Activated CD4-positive, alpha-beta T cell treated with anti-CD3 and anti-CD28 coated beads for 36 hours (primary cell): ENCODE data around the gene CELF5. TPM values are rescaled to one million over a fixed set of nuclear protein-coding genes. Genes with fewer than 3 reads are reported as not detected.

ENCODE experiments used
- ATAC-seq: fragments of 200-7000 bp; cut with Tn5 transposase; one replicate; pipeline ENCODE4 v1.10.0; 2021; ENCODE audit warnings: mild to moderate bottlenecking, moderate library complexity
- CTCF ChIA-PET: fragments of 350-600 bp; sonication (Branson Sonifier 250); formaldehyde crosslinking; loops from one replicate; lab custom pipeline; 2021; ENCODE audit warnings: antibody characterized with exemption; lab: Charles Lee
- POLR2A ChIA-PET: fragments of 350-600 bp; sonication (Branson Sonifier 250); formaldehyde crosslinking; loops from one replicate; lab custom pipeline; 2021; ENCODE audit warnings: antibody characterized with exemption, inconsistent platforms; lab: Charles Lee
- DNase-seq: peaks from one replicate; pipeline ENCODE4 v3.0.0-alpha.2; 2020
- H3K27ac Mint-ChIP-seq: one replicate; pipeline ENCODE4 v1.8.0; 2021; ENCODE audit warnings: mixed read lengths
- H3K27me3 Mint-ChIP-seq: one replicate; pipeline ENCODE4 v1.8.0; 2021; ENCODE audit warnings: mixed read lengths
- H3K36me3 Mint-ChIP-seq: one replicate; pipeline ENCODE4 v1.8.0; 2021; ENCODE audit warnings: low read depth, mixed read lengths
- H3K4me1 Mint-ChIP-seq: one replicate; pipeline ENCODE4 v1.8.0; 2021; ENCODE audit warnings: mixed read lengths
- H3K4me3 Mint-ChIP-seq: one replicate; pipeline ENCODE4 v1.8.0; 2021; ENCODE audit warnings: mild to moderate bottlenecking, moderate library complexity, mixed read lengths
- H3K9me3 Mint-ChIP-seq: one replicate; pipeline ENCODE4 v1.8.0; 2021; ENCODE audit warnings: low read depth, mixed read lengths
- intact Hi-C, 2 experiments: fragments of 100-400 bp; cut with DNase I in 1 of 2; cut with micrococcal nuclease in 1 of 2; formaldehyde crosslinking; loops; one replicate each; pipeline versions ENCODE4 v1.14.2 to v1.15.1; 2022 to 2024; cut with DNase I, micrococcal nuclease
- total RNA-seq, 2 experiments: library from RNA; stranded (reverse); gene quantifications; one replicate each; pipeline ENCODE4 v1.2.3, GENCODE V29; 2021

The CELF5 gene
- total RNA-seq, 2 experiments from 2014 or later: 0.18 to 0.21 TPM

DNA sequence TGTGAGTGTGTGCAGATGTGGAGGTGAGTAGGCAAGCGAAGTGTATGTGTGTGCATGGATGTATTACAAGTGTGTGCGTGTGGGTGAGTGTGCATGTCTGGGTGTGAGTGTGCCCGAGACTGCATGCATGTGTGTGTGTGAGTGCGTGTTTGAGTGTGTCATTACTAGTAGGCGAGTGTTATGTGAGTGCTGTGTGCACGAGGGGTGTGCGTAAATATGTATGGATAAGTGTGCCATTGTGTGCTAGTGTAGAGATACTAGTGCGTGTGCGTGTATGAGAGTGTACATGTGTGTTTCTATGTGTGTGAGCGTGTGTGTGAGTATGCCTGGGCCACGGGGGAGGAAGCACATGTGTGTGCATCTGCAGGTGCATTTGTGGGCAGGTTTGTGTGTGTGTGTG, 53.8 kb downstream of the CELF5 start:
- H3K27ac Mint-ChIP-seq: no peak overlapping the region
- ChIA-PET POLR2A (no interaction called here), CTCF (no interaction called here)
- H3K4me3 Mint-ChIP-seq: no peak overlapping the region
- H3K4me1 Mint-ChIP-seq: peaks cover 8% of the 10 kb centered on the region
- H3K9me3 Mint-ChIP-seq: no peaks in the 10 kb centered on the region
- intact Hi-C loops: loop anchor here in 1 of 2 experiments (5.0 kb wide), 2 partner anchors 1466 to 1689 kb away; partner anchors contain the start of genes ATP8B3 and KDM4B
- ATAC-seq (no peak), DNase-seq (no peak)
- no peaks in the 10 kb centered on the region for H3K36me3 Mint-ChIP-seq
- H3K27me3 Mint-ChIP-seq: peaks cover 7% of the 10 kb centered on the region

DNA sequence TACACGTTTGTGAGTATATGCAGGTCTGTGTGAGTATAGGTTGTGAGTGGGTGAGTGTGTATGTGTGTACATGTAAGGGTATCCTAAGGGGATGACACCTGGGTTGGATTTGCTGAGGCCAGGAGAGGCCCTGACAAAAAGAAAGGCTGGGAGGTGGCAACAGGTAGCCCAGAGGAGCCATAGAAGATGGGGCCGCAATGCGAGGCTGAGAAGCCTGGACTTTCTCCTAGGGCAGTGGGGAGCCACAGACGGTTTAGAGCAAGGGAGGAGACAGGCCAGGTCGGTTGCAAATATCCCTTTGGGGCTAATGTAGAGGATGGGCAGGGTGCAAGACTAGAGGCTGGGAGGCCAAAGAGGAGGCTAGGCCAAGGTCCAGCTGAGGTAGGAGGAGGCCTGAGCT, 54.3 kb downstream of the CELF5 start:
- CTCF ChIA-PET: no interaction called here
- intact Hi-C loops: loop anchor here in 1 of 2 experiments (5.0 kb wide), 2 partner anchors 1466 to 1689 kb away; partner anchors contain the start of genes ATP8B3 and KDM4B
- ATAC-seq (no peak), DNase-seq (no peak)
- POLR2A ChIA-PET: no interaction called here
- no peaks in the 10 kb centered on the region for H3K9me3 Mint-ChIP-seq
- no peak overlapping the region for H3K4me3 Mint-ChIP-seq
- H3K27ac Mint-ChIP-seq: no peak overlapping the region
- H3K36me3 Mint-ChIP-seq: no peaks in the 10 kb centered on the region
- H3K27me3 Mint-ChIP-seq: peaks cover 9% of the 10 kb centered on the region
- peaks cover 8% of the 10 kb centered on the region for H3K4me1 Mint-ChIP-seq

DNA sequence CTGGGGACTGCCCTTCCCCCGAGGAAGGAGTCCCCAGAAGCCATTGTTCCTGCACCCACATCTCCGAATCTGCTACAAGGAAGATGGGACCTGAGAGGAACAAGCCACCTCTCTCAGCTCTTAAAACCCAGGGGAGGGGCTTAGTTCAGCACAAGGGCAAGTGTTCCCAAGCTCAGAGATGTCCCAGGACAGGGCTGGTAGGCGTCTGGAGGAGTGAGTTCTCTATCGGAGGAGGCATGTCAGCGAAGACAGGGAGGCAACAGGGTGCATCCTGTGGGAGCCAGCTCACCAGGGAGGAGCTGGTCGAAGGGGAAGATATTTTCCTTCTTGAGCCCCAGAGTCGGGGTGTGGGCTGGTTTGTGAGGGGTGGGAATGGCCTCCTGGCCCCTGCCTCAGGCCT, 54.8 kb downstream of the CELF5 start:
- CTCF ChIA-PET: interaction anchor here (0.6 kb wide), 1 partner anchor 54 kb away, joined by 3 read pairs; no protein-coding TSS in a partner anchor
- Mint-ChIP-seq H3K27ac (no peak overlapping the region), H3K4me3 (no peak overlapping the region), H3K9me3 (no peaks in the 10 kb centered on the region), H3K27me3 (peaks cover 12% of the 10 kb centered on the region), H3K4me1 (peaks cover 11% of the 10 kb centered on the region), H3K36me3 (no peaks in the 10 kb centered on the region)
- ATAC-seq (no peak), DNase-seq (no peak)
- intact Hi-C loops: loop anchor here in 1 of 2 experiments (5.0 kb wide), 2 partner anchors 1467 to 1688 kb away; partner anchors contain the start of genes ATP8B3 and KDM4B
- POLR2A ChIA-PET: no interaction called here

DNA sequence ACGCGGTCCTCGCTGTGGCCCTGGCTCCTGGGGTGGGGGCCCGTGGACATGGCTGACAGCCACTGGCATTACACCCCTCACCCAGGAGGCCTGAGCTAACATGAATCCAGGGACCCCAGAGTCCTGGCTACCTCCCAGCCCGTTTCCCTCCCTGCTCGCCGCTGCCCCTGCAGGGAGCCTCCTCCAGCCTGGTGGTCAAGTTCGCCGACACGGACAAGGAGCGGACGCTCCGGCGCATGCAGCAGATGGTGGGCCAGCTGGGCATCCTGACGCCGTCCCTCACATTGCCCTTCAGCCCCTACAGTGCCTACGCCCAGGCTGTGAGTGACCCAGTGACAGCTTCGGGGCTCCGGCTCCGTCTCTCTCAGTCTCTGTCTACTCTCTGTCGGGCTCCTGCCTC, 56.6 kb downstream of the CELF5 start:
- ChIA-PET CTCF (no interaction called here), POLR2A (no interaction called here)
- H3K4me3 Mint-ChIP-seq: no peak overlapping the region
- DNase-seq (no peak), ATAC-seq (no peak)
- peaks cover 13% of the 10 kb centered on the region for H3K27me3 Mint-ChIP-seq
- no peaks in the 10 kb centered on the region for H3K9me3 Mint-ChIP-seq
- intact Hi-C loops: no loop called here
- peaks cover 12% of the 10 kb centered on the region for H3K4me1 Mint-ChIP-seq
- H3K36me3 Mint-ChIP-seq: no peaks in the 10 kb centered on the region
- no peak overlapping the region for H3K27ac Mint-ChIP-seq

- DNase-seq: no peak
- ChIA-PET POLR2A (no interaction called here), CTCF (interaction anchor here (0.5 kb wide), 1 partner anchor 332 kb away, joined by 3 read pairs; no protein-coding TSS in a partner anchor)
- Mint-ChIP-seq H3K4me3 (no peak overlapping the region), H3K9me3 (no peaks in the 10 kb centered on the region), H3K36me3 (no peaks in the 10 kb centered on the region), H3K4me1 (peaks cover 12% of the 10 kb centered on the region), H3K27me3 (peaks cover 15% of the 10 kb centered on the region), H3K27ac (no peak overlapping the region)
- intact Hi-C loops: no loop called here
- no peak for ATAC-seq
These were observed 57.7 kb downstream of the CELF5 start for GRCh38 chr19:3282155-3282554.

- intact Hi-C loops: no loop called here
- no peak overlapping the region for H3K27ac Mint-ChIP-seq
- no peaks in the 10 kb centered on the region for H3K9me3 Mint-ChIP-seq
- H3K4me1 Mint-ChIP-seq: peaks cover 12% of the 10 kb centered on the region
- ATAC-seq (no peak), DNase-seq (no peak)
- H3K4me3 Mint-ChIP-seq: no peak overlapping the region
- no peaks in the 10 kb centered on the region for H3K36me3 Mint-ChIP-seq
- peaks cover 16% of the 10 kb centered on the region for H3K27me3 Mint-ChIP-seq
- POLR2A ChIA-PET: no interaction called here
- CTCF ChIA-PET: no interaction called here
These were observed 58.1 kb downstream of the CELF5 start for GRCh38 chr19:3282564-3282963.

DNA sequence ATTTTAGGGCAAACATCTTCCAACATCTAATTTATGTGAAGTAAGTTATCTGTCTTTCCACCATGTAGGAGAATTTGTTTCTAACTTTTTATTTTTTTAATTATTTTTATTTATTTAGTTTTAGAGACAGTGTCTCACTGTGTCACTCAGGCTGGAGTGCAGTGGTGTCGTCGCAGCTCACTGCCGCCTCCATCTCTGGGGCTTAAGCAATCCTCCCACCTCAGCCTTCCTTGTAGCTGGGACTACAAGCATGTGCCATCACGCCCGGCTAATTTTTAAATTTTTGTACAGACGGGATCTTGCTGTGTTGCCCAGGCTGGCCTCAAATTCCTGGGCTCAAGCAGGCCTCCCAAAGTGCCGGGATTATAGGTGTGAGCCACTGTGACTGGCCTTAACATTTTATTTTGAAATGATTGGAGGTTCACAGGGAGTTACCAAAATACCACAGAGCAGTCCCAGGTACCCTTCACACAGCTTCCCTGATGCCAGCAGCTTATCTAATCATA, 58.8 kb downstream of the CELF5 start:
- Mint-ChIP-seq H3K36me3 (no peaks in the 10 kb centered on the region), H3K9me3 (no peaks in the 10 kb centered on the region), H3K27ac (no peak overlapping the region), H3K27me3 (peaks cover 19% of the 10 kb centered on the region), H3K4me1 (peaks cover 12% of the 10 kb centered on the region), H3K4me3 (no peak overlapping the region)
- CTCF ChIA-PET: interaction anchor here (0.8 to 2.4 kb wide), 2 partner anchors 21 to 43 kb away, joined by 3 to 9 read pairs; no protein-coding TSS in a partner anchor
- POLR2A ChIA-PET: no interaction called here
- DNase-seq: no peak
- intact Hi-C loops: no loop called here
- ATAC-seq: no peak

- Mint-ChIP-seq H3K4me3 (peak overlapping the region; percentile 51), H3K36me3 (no peaks in the 10 kb centered on the region), H3K4me1 (peaks cover 12% of the 10 kb centered on the region), H3K27me3 (peaks cover 19% of the 10 kb centered on the region), H3K9me3 (no peaks in the 10 kb centered on the region), H3K27ac (no peak overlapping the region)
- POLR2A ChIA-PET: interaction anchor here (0.7 to 0.8 kb wide), 2 partner anchors 8 to 339 kb away, joined by 3 read pairs; partner anchors contain the start of gene ZNF77
- CTCF ChIA-PET: interaction anchor here (0.6 to 2.4 kb wide), 5 partner anchors 8 to 377 kb away, joined by 3 to 10 read pairs (median 5); no protein-coding TSS in a partner anchor
- intact Hi-C loops: loop anchor here in 1 of 2 experiments (2.0 kb wide), 2 partner anchors 383 to 581 kb away; partner anchors contain the start of genes GNG7 and ZNF57
- no peak for DNase-seq
- ATAC-seq: no peak
These were observed 59.6 kb downstream of the CELF5 start for GRCh38 chr19:3283886-3284657.

DNA sequence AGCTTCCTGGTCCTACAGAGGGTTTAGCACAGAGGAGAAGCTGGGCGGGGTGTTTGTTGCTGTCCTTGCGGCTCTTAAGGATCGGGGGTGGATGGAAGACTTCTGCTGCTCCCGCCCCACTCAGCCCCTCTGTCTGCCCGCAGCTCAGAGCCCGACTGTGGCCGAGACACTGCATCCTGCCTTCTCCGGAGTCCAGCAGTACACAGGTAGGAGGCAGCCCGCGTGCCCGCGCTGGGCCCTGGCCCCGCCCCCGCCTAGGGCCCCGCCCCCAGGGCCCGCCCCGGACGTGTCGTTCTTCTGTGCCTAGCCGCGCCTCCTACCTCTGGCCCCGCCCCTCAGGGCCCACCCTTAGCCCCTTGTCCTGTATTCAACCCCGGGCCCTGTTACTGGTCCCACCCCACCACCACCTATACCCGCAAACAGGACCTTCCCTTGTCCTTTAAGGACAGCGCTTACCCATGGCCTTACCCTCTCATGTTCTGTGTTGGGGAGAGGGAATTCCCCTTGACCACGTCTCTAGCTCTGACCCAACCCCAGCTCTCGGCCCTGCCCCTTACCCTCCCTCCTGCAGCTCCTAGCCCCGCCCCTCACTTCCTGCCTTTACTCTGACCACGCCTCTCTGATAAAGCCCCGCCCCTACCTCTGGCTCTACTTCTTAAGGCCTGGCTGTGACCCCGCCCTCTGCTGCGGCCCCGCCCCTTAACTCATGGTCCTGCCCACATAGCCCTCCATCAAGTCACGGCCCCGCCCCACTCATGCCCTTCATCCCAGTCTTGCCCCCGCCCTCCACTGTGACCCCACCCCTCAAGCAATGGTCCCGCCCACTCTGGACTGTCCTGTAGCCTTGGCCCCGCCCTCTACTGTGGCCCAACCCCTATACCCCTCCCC, 60.5 kb downstream of the CELF5 start:
- H3K27me3 Mint-ChIP-seq: peaks cover 19% of the 10 kb centered on the region
- peak overlapping the region; percentile 51 for H3K4me3 Mint-ChIP-seq
- no peaks in the 10 kb centered on the region for H3K9me3 Mint-ChIP-seq
- intact Hi-C loops: loop anchor here (1.0 to 2.0 kb wide), 13 partner anchors 9 to 1043 kb away; partner anchors contain the start of genes CACTIN (in 1 of the 2), FZR1 (in 1 of the 2), GNG7 (in 1 of the 2) and HMG20B (in 1 of the 2)
- H3K36me3 Mint-ChIP-seq: no peaks in the 10 kb centered on the region
- peaks cover 12% of the 10 kb centered on the region for H3K4me1 Mint-ChIP-seq
- DNase-seq (peak; percentile 94), ATAC-seq (peak; percentile 91)
- no peak overlapping the region for H3K27ac Mint-ChIP-seq
- ChIA-PET CTCF (interaction anchor here (0.5 to 2.4 kb wide), 5 partner anchors 9 to 311 kb away, joined by 3 to 10 read pairs (median 5); no protein-coding TSS in a partner anchor), POLR2A (interaction anchor here (0.7 to 0.8 kb wide), 2 partner anchors 9 to 340 kb away, joined by 3 read pairs; partner anchors contain the start of gene ZNF77)

DNA sequence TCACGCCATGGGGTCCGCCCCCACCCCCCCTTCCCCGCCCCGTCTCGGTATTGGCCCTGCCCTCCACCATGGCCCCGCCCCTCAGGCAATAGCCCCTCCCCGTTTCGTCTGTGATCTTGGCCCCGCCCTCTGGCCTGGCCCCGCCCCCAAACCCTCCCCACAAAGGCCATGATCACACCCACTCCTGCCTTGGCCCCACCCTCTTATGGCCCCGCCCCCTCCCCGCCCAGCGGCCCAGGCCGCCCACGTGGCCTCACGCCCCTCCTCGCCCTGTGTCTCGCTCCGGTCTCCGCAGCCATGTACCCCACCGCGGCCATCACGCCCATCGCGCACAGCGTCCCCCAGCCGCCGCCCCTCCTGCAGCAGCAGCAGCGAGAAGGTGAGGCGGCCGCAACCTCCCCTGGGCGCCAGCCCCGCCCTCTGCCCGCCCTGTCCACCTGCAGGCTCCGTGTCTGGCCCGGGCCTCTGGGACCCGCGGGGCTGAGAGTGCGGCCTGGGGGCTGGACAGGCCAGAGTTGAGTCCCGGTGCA, 61.3 kb downstream of the CELF5 start:
- intact Hi-C loops: loop anchor here (1.0 to 2.0 kb wide), 13 partner anchors 9 to 1043 kb away; partner anchors contain the start of genes CACTIN (in 1 of the 2), FZR1 (in 1 of the 2), GNG7 (in 1 of the 2) and HMG20B (in 1 of the 2)
- H3K27ac Mint-ChIP-seq: no peak overlapping the region
- CTCF ChIA-PET: interaction anchor here (0.6 to 2.4 kb wide), 4 partner anchors 10 to 144 kb away, joined by 3 to 10 read pairs (median 7); no protein-coding TSS in a partner anchor

More for the DNA sequence above, 61.3 kb downstream of the CELF5 start:
- POLR2A ChIA-PET: no interaction called here
- no peaks in the 10 kb centered on the region for H3K36me3 Mint-ChIP-seq
- DNase-seq (peak; percentile 89), ATAC-seq (no peak)
- peaks cover 19% of the 10 kb centered on the region for H3K27me3 Mint-ChIP-seq
- H3K9me3 Mint-ChIP-seq: no peaks in the 10 kb centered on the region
- H3K4me1 Mint-ChIP-seq: peaks cover 12% of the 10 kb centered on the region
- no peak overlapping the region for H3K4me3 Mint-ChIP-seq
